Measurements from ENCODE around the gene ZSCAN23.
A peak's percentile ranks its signal among the peaks of the same experiment; 100 is the strongest.

The ZSCAN23 gene

DNA sequence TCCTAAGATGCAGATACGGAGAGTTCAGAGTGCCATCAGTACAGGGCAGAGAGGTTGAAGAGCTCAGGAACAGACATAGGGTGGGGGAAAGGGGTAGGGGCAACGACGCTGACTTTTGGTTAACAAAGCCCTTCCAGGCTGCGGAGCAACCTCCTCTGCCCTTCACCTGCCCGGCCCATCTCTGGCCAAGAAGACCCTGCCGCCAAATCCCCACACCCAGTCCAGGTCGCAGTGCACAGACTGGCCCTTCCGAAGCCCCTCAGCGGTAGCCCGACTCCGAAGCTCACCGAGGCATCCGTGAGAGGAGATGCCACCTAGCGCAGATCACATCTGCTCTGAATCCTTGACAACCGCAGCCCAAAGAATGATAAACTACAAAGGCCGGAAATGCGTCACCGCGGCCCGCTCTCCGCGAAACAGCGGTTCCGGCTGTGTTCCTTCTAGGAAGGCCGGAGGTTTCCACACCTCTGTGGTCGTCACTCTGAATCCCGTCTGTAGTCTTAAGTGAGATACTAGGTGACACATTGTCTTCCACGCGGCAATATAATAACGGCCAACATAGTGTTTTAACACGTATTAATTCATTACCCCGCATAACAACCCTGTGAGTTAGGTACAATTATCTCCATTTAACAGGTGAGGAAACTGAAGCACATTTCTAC, at the start of gene ZSCAN23:
ZSCAN23 (minus strand) TSS at position 380 of the 662 bp plus-strand sequence. CDS start 7,225 bp downstream, outside the sequence.
- Histone ChIP-seq H3K27me3 (ENCODE audit: insufficient read depth, low read depth, severe bottlenecking) (no peaks in the 10 kb centered on the region), H3K27ac (peak within 1 kb of the TSS; percentile 80), H3K9me3 (ENCODE audit: severe bottlenecking) (peaks cover 14% of the 10 kb centered on the region), H3K36me3 (peaks cover 6% of the 10 kb centered on the region; the same call in 1 of the 2 replicates), H3K4me3 (ENCODE audit: low read depth, low read length) (peak within 1 kb of the TSS; percentile 71)
- DNase-seq = peak; percentile 96
- TF ChIP-seq, protein P1, sequence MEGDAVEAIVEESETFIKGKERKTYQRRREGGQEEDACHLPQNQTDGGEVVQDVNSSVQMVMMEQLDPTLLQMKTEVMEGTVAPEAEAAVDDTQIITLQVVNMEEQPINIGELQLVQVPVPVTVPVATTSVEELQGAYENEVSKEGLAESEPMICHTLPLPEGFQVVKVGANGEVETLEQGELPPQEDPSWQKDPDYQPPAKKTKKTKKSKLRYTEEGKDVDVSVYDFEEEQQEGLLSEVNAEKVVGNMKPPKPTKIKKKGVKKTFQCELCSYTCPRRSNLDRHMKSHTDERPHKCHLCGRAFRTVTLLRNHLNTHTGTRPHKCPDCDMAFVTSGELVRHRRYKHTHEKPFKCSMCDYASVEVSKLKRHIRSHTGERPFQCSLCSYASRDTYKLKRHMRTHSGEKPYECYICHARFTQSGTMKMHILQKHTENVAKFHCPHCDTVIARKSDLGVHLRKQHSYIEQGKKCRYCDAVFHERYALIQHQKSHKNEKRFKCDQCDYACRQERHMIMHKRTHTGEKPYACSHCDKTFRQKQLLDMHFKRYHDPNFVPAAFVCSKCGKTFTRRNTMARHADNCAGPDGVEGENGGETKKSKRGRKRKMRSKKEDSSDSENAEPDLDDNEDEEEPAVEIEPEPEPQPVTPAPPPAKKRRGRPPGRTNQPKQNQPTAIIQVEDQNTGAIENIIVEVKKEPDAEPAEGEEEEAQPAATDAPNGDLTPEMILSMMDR (IDR thresholded peaks at IDR 0.05; ENCODE audit: low read depth, low read length) = 0 out of 2 replicates have a peak, but pooled peaks have one; percentile 8

DNA sequence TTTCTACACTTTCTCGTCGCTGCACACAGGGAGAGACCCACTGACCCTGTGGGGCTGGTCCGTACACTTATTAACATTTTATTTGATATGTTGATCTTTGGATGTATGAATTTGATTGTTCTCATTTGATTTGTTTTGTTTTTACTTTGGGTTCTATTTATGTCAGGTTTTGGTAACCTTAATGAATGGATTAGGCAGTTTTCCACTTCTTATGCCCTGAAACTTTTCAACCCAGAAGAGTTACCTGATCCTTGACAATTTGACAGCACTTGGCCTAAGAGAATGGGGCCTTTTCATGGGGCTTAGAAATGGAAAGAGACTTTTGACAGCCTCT, 48.7 kb upstream of the ZSCAN23 start:
- Histone ChIP-seq H3K36me3 (no peaks in the 10 kb centered on the region), H3K4me3 (ENCODE audit: low read depth, low read length) (no peak overlapping the region), H3K27me3 (ENCODE audit: insufficient read depth, low read depth, severe bottlenecking) (no peaks in the 10 kb centered on the region), H3K9me3 (ENCODE audit: severe bottlenecking) (no peaks in the 10 kb centered on the region), H3K27ac (no peak overlapping the region)
- TF ChIP-seq, protein P1 (IDR thresholded peaks at IDR 0.05; ENCODE audit: low read depth, low read length) = no peak
- no peak for DNase-seq

DNA sequence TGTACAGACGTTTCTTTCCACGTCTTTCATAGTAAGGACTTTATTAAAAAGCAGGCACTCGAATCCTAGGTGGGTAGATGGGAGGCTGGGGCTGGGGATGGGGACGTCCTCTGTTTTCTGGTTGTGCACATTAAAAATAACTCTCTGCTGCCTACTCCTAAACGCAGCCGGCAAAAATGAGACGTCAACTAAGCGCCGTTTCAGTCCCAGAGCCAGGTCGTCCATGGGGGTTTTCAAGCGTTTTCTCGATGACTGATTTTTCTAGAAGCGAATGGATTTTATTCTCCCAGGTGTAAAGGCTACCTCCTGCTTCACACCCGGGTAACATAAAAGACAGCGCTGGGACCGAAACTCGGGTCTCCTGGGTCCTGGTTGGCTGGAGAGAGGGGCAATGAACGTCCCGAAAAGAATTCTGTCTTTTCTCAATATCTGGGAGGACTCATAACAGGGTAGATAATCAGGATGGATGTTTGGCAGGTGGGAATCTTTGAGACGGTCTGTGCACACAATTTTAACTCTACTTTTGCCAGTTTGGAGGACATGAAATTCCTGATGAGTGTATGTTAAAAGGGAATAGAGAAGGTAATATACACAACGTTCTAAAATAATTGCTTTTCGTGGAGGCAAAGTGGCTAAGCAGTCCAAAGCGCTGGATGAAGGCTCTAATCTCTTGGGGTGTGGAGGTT, 47.1 kb upstream of the ZSCAN23 start:
- TF ChIP-seq, protein P1 (IDR thresholded peaks at IDR 0.05; ENCODE audit: low read depth, low read length) = no peak
- H3K27ac ChIP-seq = no peak overlapping the region
- no peaks in the 10 kb centered on the region for H3K27me3 ChIP-seq (ENCODE audit: insufficient read depth, low read depth, severe bottlenecking)
- DNase-seq = no peak
- no peaks in the 10 kb centered on the region for H3K36me3 ChIP-seq
- H3K4me3 ChIP-seq (ENCODE audit: low read depth, low read length) = no peak overlapping the region
- no peaks in the 10 kb centered on the region for H3K9me3 ChIP-seq (ENCODE audit: severe bottlenecking)

DNA sequence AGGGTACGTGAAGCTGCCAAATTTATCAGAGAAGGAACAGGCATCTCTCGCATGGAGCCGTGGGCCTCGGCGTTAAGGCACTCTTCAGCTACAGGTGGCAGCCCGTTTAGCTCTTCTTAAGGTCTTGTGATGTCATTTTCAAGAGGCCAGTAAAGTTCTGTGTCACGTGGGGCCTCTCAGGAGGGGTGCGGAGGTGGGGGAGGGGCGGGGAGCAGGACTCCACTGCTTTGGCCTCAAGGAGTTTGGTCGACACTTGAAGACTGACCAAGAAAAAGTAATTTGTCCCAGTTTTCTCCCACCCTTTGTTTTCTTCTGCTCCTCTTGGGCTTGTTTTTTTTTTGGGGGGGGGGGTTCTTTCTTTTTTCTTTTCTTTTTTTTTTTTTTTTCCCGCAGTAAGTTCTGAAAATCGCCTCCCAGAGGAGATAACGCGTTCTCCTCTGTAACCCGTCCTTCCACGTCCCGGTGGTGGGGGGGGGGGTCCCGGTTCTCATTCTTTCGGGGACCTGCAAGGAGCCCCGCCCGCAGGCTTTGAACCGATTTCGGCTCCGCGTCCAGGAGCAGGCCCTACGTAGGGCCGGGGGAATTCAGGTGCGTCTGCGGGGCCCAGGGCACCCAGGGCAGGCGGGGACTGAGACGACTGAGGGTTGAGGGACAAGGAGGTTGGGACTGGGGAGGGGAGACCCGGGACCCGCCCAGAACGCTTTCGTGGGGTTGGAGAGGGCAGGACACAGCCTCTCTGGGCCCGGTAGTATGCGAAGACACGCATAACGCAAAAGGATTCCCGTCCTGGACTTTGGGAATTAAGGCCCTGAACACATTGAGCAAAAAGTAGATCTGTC, 46.3 kb upstream of the ZSCAN23 start:
- no peak for DNase-seq
- no peaks in the 10 kb centered on the region for H3K27me3 ChIP-seq (ENCODE audit: insufficient read depth, low read depth, severe bottlenecking)
- no peaks in the 10 kb centered on the region for H3K36me3 ChIP-seq
- no peak overlapping the region for H3K4me3 ChIP-seq (ENCODE audit: low read depth, low read length)
- no peak overlapping the region for H3K27ac ChIP-seq
- TF ChIP-seq, protein P1 (IDR thresholded peaks at IDR 0.05; ENCODE audit: low read depth, low read length) = no peak
- no peaks in the 10 kb centered on the region for H3K9me3 ChIP-seq (ENCODE audit: severe bottlenecking)

DNA sequence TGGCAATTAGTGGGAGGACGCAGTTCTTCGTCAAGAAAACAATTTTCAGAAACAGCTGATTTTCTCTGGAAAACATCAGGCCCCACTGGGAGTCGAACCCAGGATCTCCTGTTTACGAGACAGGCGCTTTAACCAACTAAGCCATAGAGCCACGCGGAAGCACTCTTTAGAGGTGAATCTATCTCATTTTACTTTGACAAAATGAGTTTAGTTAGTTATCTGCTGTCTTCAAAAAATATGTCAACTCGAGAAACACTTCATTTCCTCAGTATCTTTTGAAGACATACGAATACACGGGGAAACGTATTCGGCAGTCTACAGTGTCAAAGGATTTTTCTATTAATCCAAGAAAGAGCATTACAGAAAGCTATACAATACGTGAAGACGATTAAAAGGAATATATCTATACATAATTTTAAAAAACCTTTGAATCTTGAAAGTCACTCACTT, 45.6 kb upstream of the ZSCAN23 start:
- no peak for DNase-seq
- Histone ChIP-seq H3K9me3 (ENCODE audit: severe bottlenecking) (no peaks in the 10 kb centered on the region), H3K27me3 (ENCODE audit: insufficient read depth, low read depth, severe bottlenecking) (no peaks in the 10 kb centered on the region), H3K36me3 (no peaks in the 10 kb centered on the region), H3K27ac (no peak overlapping the region), H3K4me3 (ENCODE audit: low read depth, low read length) (no peak overlapping the region)
- TF ChIP-seq, protein P1 (IDR thresholded peaks at IDR 0.05; ENCODE audit: low read depth, low read length) = no peak

All from WERI-Rb-1 (cell line).